GOT3 (cell line): Measurements from ENCODE around the gene GLIS1.

Source experiments
- DNase-seq: peaks from one replicate; lab custom pipeline; 2025; ENCODE audit warnings: mixed read lengths; lab: John Stamatoyannopoulos, UW

Gene GLIS1

GRCh38 chr1:53617851-53618499, 121.0 kb downstream of the GLIS1 start:
- DNase-seq, result no peak

GRCh38 chr1:53617382-53617781, 121.6 kb downstream of the GLIS1 start:
- no peak for DNase-seq

- no peak for DNase-seq
Observed at GRCh38 chr1:53616927-53617326, 122.0 kb downstream of the GLIS1 start.

- DNase-seq, result no peak
Observed at GRCh38 chr1:53616511-53616910, 122.5 kb downstream of the GLIS1 start.

- DNase-seq, result no peak
Observed at GRCh38 chr1:53615101-53615500, 123.9 kb downstream of the GLIS1 start.

- no peak for DNase-seq
Observed at GRCh38 chr1:53614231-53615021, 124.5 kb downstream of the GLIS1 start.

- DNase-seq, result no peak
Observed at GRCh38 chr1:53608676-53609075, 130.3 kb downstream of the GLIS1 start.

- DNase-seq, result no peak
Observed at GRCh38 chr1:53608071-53608470, 130.9 kb downstream of the GLIS1 start.

- DNase-seq, result no peak
Observed at GRCh38 chr1:53606651-53607051, 132.3 kb downstream of the GLIS1 start.

- no peak for DNase-seq
Observed at GRCh38 chr1:53606197-53606596, 132.8 kb downstream of the GLIS1 start.

- DNase-seq, result no peak
Observed at GRCh38 chr1:53605181-53605580, 133.8 kb downstream of the GLIS1 start.

GRCh38 chr1:53604291-53604919, 134.6 kb downstream of the GLIS1 start:
- DNase-seq, result no peak

- no peak for DNase-seq
Observed at GRCh38 chr1:53603431-53603830, 135.5 kb downstream of the GLIS1 start.

- no peak for DNase-seq
Observed at GRCh38 chr1:53601867-53602775, 136.8 kb downstream of the GLIS1 start.

GRCh38 chr1:53601031-53601745, 137.8 kb downstream of the GLIS1 start:
- no peak for DNase-seq

- no peak for DNase-seq
Observed at GRCh38 chr1:53600561-53600960, 138.4 kb downstream of the GLIS1 start.

- no peak for DNase-seq
Observed at GRCh38 chr1:53600001-53600400, 139.0 kb downstream of the GLIS1 start.

- DNase-seq, result no peak
Observed at GRCh38 chr1:53599481-53599880, 139.5 kb downstream of the GLIS1 start.

GRCh38 chr1:53598966-53599365, 140.0 kb downstream of the GLIS1 start:
- no peak for DNase-seq

GRCh38 chr1:53595906-53596305, 143.1 kb downstream of the GLIS1 start:
- DNase-seq, result no peak

GRCh38 chr1:53594391-53595180, 144.4 kb downstream of the GLIS1 start:
- DNase-seq, result no peak
